ENCODE measurements around the gene NEMP1. TPM values are rescaled to one million over a fixed set of nuclear protein-coding genes. Genes with fewer than 3 reads are reported as not detected.

The NEMP1 gene
- total and polyA plus RNA-seq, 2 of the 13 experiments (the other 11 are each of a cell fraction or from before 2014, with no cell fraction given), result 11.4 to 12.9 TPM

DNA sequence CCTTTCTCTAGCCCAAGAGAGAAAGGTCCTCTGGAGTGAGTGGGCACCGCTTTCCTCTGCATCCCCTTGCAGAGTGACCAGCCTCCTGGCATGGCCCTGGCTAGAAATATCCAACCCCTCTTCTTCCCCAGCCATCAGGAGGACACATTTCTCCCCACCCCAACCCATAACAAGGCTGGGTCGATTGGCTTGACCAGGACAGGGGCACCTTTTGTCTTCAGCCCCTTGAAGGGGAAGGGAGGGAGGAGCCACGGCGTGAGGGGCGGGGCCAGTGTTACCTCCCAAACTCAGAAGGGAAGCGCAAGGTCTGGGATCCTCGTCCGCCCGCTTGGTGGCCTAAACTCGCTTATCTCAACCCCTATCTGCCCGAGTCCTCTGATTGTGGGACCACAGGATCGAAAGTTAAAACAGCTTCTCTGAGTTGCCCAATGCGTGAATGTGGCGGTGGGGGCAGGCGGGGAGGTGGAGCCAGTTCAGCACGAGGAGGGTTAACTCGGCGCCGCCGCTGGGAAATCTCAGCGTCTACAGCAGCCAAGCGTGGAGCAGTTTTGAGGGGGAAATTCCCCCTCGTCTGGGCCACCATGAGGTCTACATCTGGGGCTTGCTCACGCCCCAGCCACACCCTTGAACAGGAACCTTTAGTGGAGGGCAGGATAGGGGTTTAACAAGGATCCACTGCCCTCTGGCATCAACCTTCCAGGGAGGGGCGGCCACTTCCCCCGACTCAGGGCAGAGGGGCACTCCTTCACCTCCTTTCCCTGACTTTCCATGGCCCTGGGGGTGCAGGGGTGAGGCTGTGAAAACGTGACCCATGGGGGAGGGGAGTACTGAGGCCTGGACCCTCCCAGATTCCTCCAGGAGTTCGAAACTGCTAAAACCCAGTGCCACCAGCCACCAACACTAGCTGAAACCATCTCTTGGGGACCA is 31.8 kb upstream of the NEMP1 start (continued):
- TF ChIP-seq, protein P1, sequence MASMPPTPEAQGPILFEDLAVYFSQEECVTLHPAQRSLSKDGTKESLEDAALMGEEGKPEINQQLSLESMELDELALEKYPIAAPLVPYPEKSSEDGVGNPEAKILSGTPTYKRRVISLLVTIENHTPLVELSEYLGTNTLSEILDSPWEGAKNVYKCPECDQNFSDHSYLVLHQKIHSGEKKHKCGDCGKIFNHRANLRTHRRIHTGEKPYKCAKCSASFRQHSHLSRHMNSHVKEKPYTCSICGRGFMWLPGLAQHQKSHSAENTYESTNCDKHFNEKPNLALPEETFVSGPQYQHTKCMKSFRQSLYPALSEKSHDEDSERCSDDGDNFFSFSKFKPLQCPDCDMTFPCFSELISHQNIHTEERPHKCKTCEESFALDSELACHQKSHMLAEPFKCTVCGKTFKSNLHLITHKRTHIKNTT (CRISPR knock-in tag; IDR thresholded peaks at IDR 0.05), result no peak
- 0 out of 2 replicates have a peak, but pooled peaks have one; percentile 12 for TF ChIP-seq ZNF136 (CRISPR knock-in tag; IDR thresholded peaks at IDR 0.05; ENCODE audit: low read depth)
- TF ChIP-seq ZNF451 (CRISPR knock-in tag; IDR thresholded peaks at IDR 0.05), result 0 out of 2 replicates have a peak, but pooled peaks have one; percentile 29
- no peak for TF ChIP-seq ZNF552 (CRISPR knock-in tag; IDR thresholded peaks at IDR 0.05; ENCODE audit: borderline replicate concordance)
- TF ChIP-seq ZNF598 (CRISPR knock-in tag; IDR thresholded peaks at IDR 0.05; ENCODE audit: borderline replicate concordance), result no peak
- 0 out of 2 replicates have a peak, but pooled peaks have one; percentile 32 for TF ChIP-seq ESRRA (CRISPR knock-in tag; IDR thresholded peaks at IDR 0.05; ENCODE audit: low read depth)
- TF ChIP-seq ZNF615 (CRISPR knock-in tag; IDR thresholded peaks at IDR 0.05; ENCODE audit: borderline replicate concordance), result no peak
- TF ChIP-seq, protein P2, sequence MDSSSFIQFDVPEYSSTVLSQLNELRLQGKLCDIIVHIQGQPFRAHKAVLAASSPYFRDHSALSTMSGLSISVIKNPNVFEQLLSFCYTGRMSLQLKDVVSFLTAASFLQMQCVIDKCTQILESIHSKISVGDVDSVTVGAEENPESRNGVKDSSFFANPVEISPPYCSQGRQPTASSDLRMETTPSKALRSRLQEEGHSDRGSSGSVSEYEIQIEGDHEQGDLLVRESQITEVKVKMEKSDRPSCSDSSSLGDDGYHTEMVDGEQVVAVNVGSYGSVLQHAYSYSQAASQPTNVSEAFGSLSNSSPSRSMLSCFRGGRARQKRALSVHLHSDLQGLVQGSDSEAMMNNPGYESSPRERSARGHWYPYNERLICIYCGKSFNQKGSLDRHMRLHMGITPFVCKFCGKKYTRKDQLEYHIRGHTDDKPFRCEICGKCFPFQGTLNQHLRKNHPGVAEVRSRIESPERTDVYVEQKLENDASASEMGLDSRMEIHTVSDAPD (CRISPR knock-in tag; IDR thresholded peaks at IDR 0.05), result no peak
- no peak for TF ChIP-seq SRSF9 (IDR thresholded peaks at IDR 0.05; ENCODE audit: borderline replicate concordance, insufficient read depth, low read depth, low read length, poor library complexity, severe bottlenecking)
- no peak for TF ChIP-seq SIX1 (CRISPR knock-in tag; IDR thresholded peaks at IDR 0.05; ENCODE audit: borderline replicate concordance)
- TF ChIP-seq, protein P3, sequence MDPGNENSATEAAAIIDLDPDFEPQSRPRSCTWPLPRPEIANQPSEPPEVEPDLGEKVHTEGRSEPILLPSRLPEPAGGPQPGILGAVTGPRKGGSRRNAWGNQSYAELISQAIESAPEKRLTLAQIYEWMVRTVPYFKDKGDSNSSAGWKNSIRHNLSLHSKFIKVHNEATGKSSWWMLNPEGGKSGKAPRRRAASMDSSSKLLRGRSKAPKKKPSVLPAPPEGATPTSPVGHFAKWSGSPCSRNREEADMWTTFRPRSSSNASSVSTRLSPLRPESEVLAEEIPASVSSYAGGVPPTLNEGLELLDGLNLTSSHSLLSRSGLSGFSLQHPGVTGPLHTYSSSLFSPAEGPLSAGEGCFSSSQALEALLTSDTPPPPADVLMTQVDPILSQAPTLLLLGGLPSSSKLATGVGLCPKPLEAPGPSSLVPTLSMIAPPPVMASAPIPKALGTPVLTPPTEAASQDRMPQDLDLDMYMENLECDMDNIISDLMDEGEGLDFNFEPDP (CRISPR knock-in tag; conservative IDR thresholded peaks at IDR 0.05), result 0 out of 2 replicates have a peak, but pooled peaks have one; percentile 53
- no peak for TF ChIP-seq ZBTB38 (CRISPR knock-in tag; IDR thresholded peaks at IDR 0.05)
- 0 out of 2 replicates have a peak, but pooled peaks have one; percentile 9 for TF ChIP-seq PPARG (CRISPR knock-in tag; conservative IDR thresholded peaks at IDR 0.05)
- TF ChIP-seq, protein P4, sequence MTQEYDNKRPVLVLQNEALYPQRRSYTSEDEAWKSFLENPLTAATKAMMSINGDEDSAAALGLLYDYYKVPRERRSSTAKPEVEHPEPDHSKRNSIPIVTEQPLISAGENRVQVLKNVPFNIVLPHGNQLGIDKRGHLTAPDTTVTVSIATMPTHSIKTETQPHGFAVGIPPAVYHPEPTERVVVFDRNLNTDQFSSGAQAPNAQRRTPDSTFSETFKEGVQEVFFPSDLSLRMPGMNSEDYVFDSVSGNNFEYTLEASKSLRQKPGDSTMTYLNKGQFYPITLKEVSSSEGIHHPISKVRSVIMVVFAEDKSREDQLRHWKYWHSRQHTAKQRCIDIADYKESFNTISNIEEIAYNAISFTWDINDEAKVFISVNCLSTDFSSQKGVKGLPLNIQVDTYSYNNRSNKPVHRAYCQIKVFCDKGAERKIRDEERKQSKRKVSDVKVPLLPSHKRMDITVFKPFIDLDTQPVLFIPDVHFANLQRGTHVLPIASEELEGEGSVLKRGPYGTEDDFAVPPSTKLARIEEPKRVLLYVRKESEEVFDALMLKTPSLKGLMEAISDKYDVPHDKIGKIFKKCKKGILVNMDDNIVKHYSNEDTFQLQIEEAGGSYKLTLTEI (CRISPR knock-in tag; conservative IDR thresholded peaks at IDR 0.05), result no peak
- TF ChIP-seq ZNF562 (CRISPR knock-in tag; IDR thresholded peaks at IDR 0.05; ENCODE audit: borderline replicate concordance), result no peak
- TF ChIP-seq, protein P5, sequence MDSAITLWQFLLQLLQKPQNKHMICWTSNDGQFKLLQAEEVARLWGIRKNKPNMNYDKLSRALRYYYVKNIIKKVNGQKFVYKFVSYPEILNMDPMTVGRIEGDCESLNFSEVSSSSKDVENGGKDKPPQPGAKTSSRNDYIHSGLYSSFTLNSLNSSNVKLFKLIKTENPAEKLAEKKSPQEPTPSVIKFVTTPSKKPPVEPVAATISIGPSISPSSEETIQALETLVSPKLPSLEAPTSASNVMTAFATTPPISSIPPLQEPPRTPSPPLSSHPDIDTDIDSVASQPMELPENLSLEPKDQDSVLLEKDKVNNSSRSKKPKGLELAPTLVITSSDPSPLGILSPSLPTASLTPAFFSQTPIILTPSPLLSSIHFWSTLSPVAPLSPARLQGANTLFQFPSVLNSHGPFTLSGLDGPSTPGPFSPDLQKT (CRISPR knock-in tag; IDR thresholded peaks at IDR 0.05; ENCODE audit: borderline replicate concordance), result no peak

Measured in HepG2 (cell line).